GM21528 (cell line): Measurements from ENCODE around the gene CCDC34.
"Not testable (repeated sequence)": the region's sequence is repeated elsewhere in the genome, so short reads cannot be mapped to it uniquely, and the experiment has no call there.

Experiments used
- ATAC-seq: cut with Tn5 transposase; IDR thresholded peaks from one replicate; pipeline ENCODE4 v1.9.1; 2021; ENCODE audit warnings: mild to moderate bottlenecking, moderate library complexity; ENCODE audit not compliant: unreplicated experiment, low FRiP score

CCDC34 gene

DNA sequence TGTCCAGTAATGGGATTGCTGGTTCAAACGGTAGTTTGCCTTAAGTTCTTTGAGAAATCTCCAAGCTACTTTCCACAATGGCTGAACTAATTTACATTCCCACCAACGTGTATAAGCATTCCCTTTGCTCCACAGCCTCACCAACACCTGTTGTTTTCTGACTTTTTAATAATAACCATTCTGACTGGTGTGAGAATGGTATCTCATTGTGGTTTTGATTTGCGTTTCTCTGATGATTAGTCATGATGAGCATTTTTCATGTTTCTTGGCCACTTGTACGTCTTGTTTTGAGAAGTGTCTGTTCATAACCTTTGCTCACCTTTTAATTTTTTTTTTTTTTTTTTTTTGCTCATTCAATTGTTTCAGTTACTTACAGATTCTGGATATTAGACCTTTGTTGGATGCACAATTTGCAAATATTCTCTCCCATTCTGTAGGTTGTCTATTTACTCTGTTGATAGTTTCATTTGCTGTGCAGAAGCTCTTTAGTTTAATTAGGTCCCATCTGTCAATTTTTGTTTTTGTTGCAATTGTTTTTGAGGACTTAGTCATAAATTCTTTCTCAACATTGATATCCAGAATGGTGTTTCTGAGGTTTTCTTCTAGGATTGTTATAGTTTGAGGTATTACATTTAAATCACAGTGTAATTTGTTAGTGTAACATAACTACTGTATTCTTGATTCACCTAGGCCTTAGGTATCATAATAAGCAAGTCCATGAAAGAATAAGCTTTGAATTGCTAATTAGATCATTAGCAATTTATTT, 33.0 kb downstream of the CCDC34 start:
- ATAC-seq = no peak

DNA sequence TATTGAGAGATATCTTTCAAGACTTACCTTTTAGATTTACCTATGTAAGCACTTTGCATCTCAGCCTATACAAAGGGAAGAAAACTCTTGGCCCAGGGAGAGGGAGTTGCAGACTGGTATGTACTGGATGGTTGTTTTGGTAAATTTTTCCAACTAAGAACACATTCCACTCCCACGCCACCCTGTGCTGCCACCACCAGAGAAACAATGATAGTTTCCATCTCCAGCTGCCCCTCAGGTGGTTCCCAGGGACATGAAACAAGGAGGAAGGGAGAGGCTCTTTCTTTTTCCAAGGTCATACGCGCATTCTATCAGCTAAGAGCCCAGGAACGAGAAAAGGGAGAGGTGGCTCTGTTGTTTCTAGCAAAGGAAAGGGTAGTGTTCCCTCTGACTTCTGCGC, 34.4 kb downstream of the CCDC34 start:
- ATAC-seq = no peak

DNA sequence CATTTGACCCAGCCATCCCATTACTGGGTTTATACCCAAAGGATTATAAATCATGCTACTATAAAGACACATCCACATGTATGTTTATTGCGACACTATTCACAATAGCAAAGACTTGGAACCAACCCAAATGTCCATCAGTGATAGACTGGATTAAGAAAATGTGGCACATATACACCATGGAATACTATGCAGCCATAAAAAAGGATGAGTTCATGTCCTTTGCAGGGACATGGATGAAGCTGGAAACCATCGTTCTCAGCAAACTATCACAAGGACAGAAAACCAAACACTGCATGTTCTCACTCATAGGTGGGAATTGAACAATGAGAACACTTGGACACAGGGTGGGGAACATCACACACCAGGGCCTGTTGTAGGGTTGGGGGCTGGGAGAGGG, 36.0 kb downstream of the CCDC34 start:
- ATAC-seq = not testable (repeated sequence)

DNA sequence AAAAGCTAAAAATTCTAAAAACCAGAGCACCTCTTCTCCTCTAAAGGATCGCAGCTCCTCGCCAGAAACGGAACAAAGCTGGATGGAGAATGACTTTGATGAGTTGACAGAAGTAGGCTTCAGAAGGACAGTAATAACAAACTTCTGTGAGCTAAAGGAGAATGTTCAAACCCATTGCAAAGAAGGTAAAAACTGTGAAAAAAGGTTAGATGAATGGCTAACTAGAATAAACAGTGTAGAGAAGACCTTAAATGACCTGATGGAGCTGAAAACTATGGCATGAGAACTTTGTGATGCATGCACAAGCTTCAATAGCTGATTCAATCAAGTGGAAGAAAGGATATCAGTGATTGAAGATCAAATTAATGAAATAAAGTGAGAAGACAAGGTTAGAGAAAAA, 40.8 kb downstream of the CCDC34 start:
- not testable (repeated sequence) for ATAC-seq

DNA sequence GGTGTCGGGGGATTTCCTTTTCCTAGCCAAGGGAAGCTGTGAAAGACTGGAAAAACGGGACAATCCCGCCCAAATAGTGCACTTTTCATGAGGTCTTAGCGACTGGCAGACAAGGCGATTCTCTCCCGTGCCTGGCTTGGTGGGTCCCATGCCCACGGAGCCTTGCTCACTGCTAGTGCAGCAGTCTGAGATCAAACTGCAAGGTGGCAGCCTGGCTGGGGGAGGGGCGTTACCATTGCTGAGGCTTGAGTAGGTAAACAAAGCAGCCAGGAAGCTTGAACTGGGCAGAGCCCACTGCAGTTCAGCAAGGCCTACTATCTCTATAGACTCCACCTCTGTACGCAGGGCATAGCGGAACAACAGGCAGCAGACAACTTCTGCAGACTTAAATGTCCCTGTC, 41.7 kb downstream of the CCDC34 start:
- not testable (repeated sequence) for ATAC-seq

DNA sequence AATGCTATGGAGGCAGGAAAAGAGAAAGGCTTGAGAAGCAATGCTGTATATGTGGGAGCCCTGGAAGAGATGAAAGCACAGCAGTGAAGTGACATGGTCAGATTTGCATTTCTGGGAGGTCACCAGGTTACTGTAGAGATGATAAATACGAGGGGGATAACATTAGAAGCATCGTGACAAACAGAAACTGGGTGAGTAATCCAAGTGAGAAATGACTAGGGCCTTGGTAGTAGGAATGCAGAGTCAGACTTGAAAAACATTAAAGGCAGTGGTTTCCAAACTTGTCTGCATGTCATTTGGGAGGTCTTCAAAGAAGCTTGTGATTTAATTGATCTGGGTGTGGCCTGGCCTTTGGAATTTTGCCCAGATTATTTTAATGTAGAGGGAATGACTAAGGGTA, 43.9 kb downstream of the CCDC34 start:
- ATAC-seq = peak; percentile 96

DNA sequence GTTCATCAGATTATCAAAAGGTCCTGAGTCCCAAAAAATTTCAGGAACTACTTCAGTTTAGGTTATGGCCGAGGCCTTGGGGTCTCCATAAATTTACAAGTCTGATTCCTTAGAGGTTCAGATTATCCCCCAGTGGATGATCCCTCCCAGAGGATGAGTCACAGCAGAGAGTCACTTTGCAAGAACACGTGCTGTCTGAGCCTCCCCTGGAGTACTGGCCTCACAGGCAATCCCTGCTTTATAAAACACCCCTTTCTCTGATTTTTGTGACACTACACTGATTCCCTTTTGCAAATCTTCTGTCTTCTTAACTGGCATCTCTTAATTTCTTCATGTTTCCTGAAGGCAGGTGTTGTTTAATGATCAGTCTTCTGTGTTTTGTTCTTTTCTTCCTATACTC, 45.3 kb downstream of the CCDC34 start:
- ATAC-seq = no peak

DNA sequence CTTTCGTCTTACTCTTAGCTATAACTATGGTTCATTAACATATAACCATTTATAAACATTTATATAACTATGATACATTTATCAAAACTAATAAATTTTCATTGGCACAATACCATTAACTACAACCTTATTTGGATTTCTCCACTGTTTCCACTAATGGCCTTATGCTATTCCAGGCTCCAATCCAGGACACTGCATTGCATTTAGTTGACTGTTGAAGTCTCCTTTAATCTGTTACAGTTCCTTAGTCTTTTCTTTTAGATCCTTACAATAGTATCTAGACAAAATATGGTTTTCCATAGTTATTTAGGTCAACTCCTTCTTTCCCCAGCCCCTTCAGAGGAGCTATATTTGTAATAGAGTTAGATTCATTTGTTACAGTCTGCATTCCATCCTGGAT, 47.2 kb downstream of the CCDC34 start:
- ATAC-seq = no peak

DNA sequence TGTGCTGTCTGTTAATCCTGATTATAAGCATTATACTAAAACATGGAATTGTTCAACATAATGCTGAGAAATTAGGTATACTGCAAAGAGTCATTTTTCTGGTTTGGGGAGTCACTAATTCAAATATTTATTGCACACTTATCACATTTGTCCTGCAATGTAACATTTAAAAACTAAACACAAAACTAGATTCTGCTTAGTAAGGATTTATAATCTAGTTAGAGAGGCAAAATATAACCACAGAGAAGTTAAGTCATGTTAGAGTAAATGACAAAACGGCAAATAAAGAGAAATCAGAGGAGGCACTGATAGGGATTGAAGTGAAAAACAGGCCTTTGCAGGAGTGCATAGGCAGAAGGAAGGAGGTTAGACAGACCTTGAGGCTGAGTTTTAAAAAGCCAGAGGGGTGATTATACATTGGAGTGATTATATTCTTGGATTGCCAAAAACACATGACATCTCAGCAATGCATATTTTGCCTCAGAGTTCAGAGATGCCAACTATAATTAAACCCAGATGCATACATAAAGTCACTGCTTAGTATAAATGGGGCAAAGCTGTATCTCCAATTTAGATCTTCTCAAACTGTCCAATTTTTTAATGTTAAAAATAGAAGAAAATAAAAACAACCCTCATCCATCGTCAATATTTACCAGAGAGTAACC, 49.7 kb downstream of the CCDC34 start:
- ATAC-seq = no peak

DNA sequence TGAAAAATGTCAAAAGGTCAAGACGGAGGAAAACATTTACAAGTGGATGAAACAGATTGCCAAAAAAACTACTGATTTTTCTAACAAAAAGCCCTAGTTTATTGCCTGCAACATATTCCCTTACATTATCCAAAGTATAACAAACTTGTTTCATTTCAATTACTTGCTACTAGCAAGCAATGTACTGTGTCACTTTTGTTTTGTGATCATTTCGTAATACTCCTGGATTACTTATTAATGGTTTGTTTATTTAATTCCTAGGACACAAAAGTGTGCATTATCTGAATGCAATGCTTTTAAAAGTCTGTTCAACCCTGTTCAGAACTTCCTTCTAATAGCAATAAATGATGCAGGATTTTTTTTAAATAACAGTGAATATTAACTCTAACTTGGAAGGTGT, 50.9 kb downstream of the CCDC34 start:
- ATAC-seq = no peak

DNA sequence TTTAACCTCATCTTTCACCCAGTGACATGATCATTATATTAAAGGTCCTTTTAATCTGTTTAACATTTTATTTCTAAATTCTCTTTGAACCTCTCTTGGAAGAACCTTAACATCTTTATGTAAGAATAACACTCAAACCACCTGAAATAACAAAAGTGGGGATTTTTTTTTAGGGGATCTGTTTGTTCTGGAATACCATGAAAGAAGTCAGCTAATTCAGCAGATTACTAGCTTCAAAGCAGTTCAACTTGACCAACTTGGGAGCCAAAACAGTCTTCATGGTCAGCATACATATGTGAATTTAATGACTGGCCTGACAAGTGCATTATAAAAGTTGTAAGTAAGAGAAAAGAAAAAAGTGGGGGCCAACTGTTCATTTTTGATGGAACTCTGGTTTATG, 52.3 kb downstream of the CCDC34 start:
- ATAC-seq = no peak

DNA sequence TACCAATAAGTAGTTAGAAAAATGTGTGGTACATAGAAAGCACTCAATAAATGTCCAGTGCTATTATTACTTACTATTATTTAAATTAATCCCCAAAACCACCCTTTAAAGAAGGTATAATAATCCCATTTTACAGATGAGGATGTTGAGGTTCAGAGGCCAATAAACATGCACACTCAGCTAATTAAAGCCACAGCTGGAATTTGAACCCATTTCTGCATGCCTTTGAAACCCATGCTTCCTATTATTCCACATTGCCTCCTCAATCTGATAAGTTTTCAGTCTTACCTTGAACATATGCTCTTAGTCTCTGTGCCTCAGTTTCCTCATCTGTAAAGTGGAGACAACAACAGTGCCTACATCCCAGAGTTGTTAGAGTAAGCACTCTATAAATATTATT, 52.8 kb downstream of the CCDC34 start:
- no peak for ATAC-seq

DNA sequence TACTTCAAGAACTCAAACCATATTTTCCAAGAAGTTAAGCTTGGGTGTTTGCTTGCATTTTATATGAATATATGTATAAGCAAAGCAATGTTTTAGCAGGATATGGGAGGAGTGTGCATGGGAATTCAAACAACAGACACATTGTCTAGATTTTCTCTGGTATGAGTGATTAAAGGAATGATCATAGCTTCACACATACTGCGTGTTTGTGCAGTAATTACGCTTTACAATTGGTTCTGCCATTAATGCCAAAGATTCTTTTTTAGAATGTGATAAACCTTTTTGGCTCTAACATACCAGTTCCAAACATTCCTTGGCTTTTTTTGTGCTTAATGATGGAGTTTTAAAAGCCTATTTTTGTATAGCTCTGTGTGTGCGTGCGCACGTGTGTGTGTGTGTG, 54.0 kb downstream of the CCDC34 start:
- no peak for ATAC-seq

DNA sequence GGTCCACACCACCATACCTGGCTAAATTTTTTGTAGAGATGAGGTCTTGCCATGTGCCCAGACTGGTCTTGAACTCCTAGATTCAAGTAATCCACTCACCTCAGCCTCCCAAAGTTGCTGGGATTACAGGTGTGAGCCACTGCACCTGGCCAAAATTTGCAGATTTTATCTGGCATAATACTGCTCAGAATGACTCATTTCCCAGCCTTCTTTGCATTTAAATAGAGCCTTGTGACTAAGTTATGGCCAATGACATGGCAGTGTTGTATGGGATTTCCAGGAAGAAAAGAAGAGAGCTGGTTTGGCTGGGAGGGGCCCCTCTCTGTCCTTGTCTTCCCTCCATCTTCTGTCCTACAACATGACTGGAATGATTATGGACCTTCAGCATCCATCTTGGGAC, 55.8 kb downstream of the CCDC34 start:
- no peak for ATAC-seq

DNA sequence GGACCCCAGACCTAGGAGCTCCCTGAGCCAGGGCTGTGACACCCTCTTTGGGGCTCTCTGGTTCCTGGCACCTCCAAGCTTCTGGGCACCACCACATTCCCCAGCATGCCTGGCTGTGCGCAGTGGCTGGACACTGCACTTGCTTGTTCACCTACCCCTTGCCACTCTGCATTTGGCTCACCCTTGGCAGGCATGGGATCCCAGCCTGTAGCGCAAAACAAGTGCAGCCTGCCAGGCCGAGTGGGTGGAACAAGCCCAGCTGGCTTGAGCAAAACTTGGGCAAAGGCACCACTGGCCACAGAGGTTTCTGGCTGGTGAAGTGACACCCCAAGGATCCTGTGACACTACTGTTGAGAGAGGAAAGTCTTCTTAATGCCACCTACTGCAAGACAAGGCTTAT, 57.3 kb downstream of the CCDC34 start:
- no peak for ATAC-seq

DNA sequence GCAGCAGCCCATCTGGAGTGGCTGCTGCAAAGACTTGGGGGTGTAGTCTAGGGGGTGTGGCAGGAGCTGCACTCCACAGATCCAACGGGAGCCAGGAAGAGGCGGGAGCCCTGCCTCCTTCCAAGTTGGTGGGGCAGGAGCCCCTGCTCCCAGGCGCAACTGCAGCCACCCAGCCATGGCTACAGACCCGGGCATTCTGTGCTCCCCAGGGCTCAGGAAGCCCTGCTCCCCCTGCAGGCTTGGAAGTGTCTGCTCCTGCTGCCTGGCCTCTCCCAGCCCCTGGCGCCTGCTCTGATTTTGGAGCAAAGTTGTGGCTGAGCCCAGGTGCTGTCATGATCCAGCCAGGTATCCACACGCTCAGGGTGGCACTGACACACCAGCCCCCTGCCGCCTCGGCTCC, 58.5 kb downstream of the CCDC34 start:
- no peak for ATAC-seq

DNA sequence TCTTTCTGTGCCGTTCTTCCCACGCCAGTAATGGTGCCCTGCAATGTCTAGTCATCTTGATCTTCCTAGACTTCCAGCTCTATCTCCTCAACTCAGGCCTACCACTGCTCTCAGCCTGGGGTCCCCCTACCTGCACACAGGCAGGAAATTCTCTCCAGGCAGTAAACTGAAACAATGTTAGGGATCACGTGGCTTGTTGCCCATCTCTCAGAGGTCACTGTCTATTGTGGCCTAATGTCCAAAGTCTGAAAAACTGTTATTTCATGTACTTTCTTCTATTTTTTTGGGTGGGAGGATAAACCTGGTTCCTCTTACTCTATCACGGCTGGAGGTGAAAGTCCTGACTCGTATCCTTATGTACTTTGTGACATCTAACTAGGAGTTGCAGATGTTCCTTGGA, 59.1 kb downstream of the CCDC34 start:
- ATAC-seq = no peak

DNA sequence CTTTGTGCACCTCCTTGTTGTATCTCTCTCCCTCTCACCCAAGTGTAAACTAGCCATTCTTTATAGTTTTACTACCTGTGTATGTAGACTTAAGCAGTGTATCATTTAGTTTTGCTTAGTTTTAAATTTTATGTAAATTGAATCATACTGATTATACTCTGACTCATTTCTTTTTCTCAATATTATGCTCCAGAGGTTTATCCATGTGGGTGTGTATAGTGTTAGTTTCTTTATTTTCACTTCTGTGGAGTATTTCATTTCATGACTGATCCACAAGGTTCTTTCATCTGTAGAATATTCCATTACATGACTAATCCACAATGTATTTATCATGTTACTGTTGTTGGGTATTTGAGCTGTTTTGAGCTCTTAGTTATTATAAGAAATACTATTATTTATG, 62.0 kb downstream of the CCDC34 start:
- ATAC-seq = no peak

DNA sequence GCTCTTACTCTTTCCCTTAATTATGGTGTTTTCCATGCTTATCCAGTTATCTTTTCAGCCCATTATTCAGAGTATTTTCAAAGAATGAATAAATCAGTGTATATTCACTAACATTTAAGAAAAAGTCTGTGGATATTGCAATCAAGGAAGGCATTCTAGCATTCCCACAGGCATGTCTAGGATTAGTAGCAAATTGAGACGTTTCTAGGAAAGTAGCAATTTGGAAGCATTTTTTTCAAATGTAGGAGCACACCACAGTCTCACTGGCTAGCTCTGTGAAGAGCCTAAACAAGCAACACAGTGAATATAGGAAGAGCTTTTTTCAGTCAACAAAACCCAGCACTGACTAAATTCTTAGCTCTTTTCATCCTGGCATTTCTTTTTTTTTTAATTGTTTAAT, 65.4 kb downstream of the CCDC34 start:
- no peak for ATAC-seq

DNA sequence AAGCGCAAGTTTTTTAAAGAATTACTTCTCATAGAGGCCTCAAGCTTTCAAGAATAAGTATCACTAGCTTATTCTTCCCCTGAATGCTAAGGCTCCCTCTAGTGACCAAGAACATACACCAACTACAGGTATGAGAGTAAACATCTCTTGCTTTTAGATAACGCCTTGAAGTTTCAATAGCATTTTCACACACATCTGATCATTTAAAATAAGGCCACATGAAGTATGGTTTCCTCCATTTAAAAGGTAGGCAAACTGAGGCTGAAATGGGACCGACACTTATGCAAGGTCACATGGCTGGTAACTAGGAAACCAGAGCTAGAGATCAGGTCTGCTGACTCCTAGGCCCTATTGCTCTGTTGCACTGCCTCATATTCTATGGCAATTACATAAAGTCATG, 66.5 kb downstream of the CCDC34 start:
- peak; percentile 84 for ATAC-seq

DNA sequence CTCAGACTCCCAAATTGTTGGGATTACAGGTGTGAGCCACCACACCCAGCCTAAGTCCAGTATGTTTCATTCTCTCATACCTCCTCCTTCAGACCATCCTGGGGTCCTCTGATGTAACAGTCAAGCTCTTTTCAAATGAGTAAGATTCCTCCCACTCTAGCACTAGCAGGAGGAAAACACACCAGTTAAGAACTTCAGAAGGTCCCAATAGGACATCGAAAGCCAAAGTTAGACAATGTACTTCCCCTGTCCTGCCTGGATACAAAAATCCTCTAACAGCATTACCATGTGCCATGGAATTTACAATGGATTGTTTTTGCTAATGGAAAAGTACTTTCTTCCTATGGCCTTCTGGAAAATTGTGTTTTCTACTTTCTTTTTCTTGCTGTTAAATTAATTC, 67.1 kb downstream of the CCDC34 start:
- no peak for ATAC-seq

DNA sequence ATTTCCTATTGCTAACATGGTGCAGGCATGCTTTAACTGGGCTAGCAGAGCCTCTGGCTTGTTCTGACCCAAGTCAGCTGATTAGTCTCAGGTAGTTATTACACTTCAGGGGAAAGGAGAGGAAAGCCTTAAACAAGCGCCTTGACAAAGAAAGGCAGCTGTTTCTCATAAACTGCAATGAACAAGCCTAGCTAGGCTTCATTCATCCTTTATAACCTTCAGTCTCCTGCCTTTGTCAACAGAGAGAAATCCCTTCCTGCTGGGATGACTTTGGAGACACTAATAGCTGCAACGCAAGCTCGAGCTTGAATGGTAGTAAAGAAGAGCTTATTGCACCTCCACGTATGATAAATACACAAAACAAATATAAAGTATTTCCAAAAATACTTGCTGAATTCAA, 68.4 kb downstream of the CCDC34 start:
- ATAC-seq = no peak
